KMS-11 (cell line): ENCODE results near the gene YEATS4.

Experiments used
- H2AFZ ChIP-seq: fragments of 200-600 bp; sonication (generic); 2 replicates; pipeline ENCODE4 v1.6.1; 2016; ENCODE audit warnings: antibody characterized with exemption, mixed run types, low read depth
- H3K27ac ChIP-seq: fragments of 200-600 bp; sonication (generic); 2 replicates; pipeline ENCODE4 v1.6.1; 2016; ENCODE audit warnings: mild to moderate bottlenecking, mixed run types
- H3K27me3 ChIP-seq: fragments of 200-600 bp; sonication (generic); 2 replicates; pipeline ENCODE4 v1.6.1; 2017; ENCODE audit warnings: mild to moderate bottlenecking, low read depth, mixed run types, moderate library complexity; ENCODE audit not compliant: insufficient read depth
- H3K36me3 ChIP-seq: fragments of 200-600 bp; sonication (generic); 2 replicates; pipeline ENCODE4 v1.6.1; 2017; ENCODE audit warnings: mild to moderate bottlenecking, mixed run types; ENCODE audit not compliant: insufficient read depth
- H3K4me1 ChIP-seq: fragments of 200-600 bp; sonication (generic); 2 replicates; pipeline ENCODE4 v1.6.1; 2016; ENCODE audit warnings: mild to moderate bottlenecking, low read depth, mixed run types; ENCODE audit not compliant: poor library complexity, severe bottlenecking
- H3K4me2 ChIP-seq: fragments of 200-600 bp; sonication (generic); 2 replicates; pipeline ENCODE4 v1.7.0; 2016; ENCODE audit warnings: mild to moderate bottlenecking, mixed run types
- H3K4me3 ChIP-seq: fragments of 200-600 bp; sonication (generic); IDR thresholded peaks from 2 replicates; pipeline ENCODE4 v1.6.1; 2017; ENCODE audit warnings: low read depth, low read length, mixed read lengths; ENCODE audit not compliant: insufficient read depth
- H3K79me2 ChIP-seq: fragments of 200-600 bp; sonication (generic); 2 replicates; pipeline ENCODE4 v1.6.1; 2016; ENCODE audit warnings: low read depth, mixed run types; ENCODE audit not compliant: insufficient read depth
- H3K9ac ChIP-seq: fragments of 200-600 bp; sonication (generic); 2 replicates; pipeline ENCODE4 v1.6.1; 2016; ENCODE audit warnings: mild to moderate bottlenecking, mixed run types
- H4K20me1 ChIP-seq: fragments of 200-600 bp; sonication (generic); 2 replicates; pipeline ENCODE4 v1.6.1; 2016; ENCODE audit warnings: mild to moderate bottlenecking, mixed run types; ENCODE audit not compliant: insufficient read depth
- CTCF ChIP-seq: fragments of 200-600 bp; sonication (generic); conservative IDR thresholded peaks from 2 replicates; pipeline ENCODE4 v1.6.1; 2017; ENCODE audit warnings: low read depth, mild to moderate bottlenecking, antibody characterized with exemption, low read length, moderate library complexity, mixed read lengths

Gene YEATS4

GRCh38 chr12:69321351-69321750, 38.2 kb upstream of the YEATS4 start:
- no peak overlapping the region for H3K4me2 ChIP-seq
- H3K79me2 ChIP-seq: no peaks in the 10 kb centered on the region
- no peaks in the 10 kb centered on the region for H3K27me3 ChIP-seq
- H2AFZ ChIP-seq: no peak overlapping the region
- TF ChIP-seq CTCF: no peak
- H3K27ac ChIP-seq: no peak overlapping the region
- H3K4me3 ChIP-seq: no peak overlapping the region
- no peak overlapping the region for H3K9ac ChIP-seq
- H4K20me1 ChIP-seq: no peaks in the 10 kb centered on the region
- no peaks in the 10 kb centered on the region for H3K4me1 ChIP-seq
- no peaks in the 10 kb centered on the region for H3K36me3 ChIP-seq

- Histone ChIP-seq H3K27me3 (no peaks in the 10 kb centered on the region), H4K20me1 (no peaks in the 10 kb centered on the region), H3K4me1 (no peaks in the 10 kb centered on the region), H3K79me2 (no peaks in the 10 kb centered on the region), H3K36me3 (no peaks in the 10 kb centered on the region), H3K27ac (no peak overlapping the region), H3K9ac (no peak overlapping the region), H2AFZ (no peak overlapping the region), H3K4me2 (no peak overlapping the region), H3K4me3 (no peak overlapping the region)
- TF ChIP-seq CTCF: no peak
Observed at GRCh38 chr12:69324797-69325466, 34.6 kb upstream of the YEATS4 start.

GRCh38 chr12:69328426-69328825, 31.1 kb upstream of the YEATS4 start:
- H4K20me1 ChIP-seq: no peaks in the 10 kb centered on the region
- no peak overlapping the region for H3K9ac ChIP-seq
- no peak overlapping the region for H3K4me3 ChIP-seq
- TF ChIP-seq CTCF: no peak
- H3K79me2 ChIP-seq: no peaks in the 10 kb centered on the region
- H3K4me2 ChIP-seq: no peak overlapping the region
- no peak overlapping the region for H3K27ac ChIP-seq
- no peaks in the 10 kb centered on the region for H3K4me1 ChIP-seq
- H3K27me3 ChIP-seq: no peaks in the 10 kb centered on the region
- H3K36me3 ChIP-seq: no peaks in the 10 kb centered on the region
- H2AFZ ChIP-seq: no peak overlapping the region

GRCh38 chr12:69329669-69330428, 29.7 kb upstream of the YEATS4 start:
- Histone ChIP-seq H4K20me1 (no peaks in the 10 kb centered on the region), H2AFZ (no peak overlapping the region), H3K27ac (no peak overlapping the region), H3K27me3 (no peaks in the 10 kb centered on the region), H3K36me3 (no peaks in the 10 kb centered on the region), H3K4me3 (no peak overlapping the region), H3K79me2 (no peaks in the 10 kb centered on the region), H3K4me2 (no peak overlapping the region), H3K4me1 (no peaks in the 10 kb centered on the region), H3K9ac (no peak overlapping the region)
- no peak for TF ChIP-seq CTCF
